Activated naive CD4-positive, alpha-beta T cell treated with anti-CD3 and anti-CD28 coated beads, Interleukin-2, amount 10 ng/mL, durations not matched to agents 7 days and 5 days (primary cell): ENCODE results near the gene PITPNC1.
"Not testable (repeated sequence)": the region's sequence is repeated elsewhere in the genome, so short reads cannot be mapped to it uniquely, and the experiment has no call there.

ENCODE experiments used
- CTCF ChIA-PET: fragments of 350-600 bp; sonication (Branson Sonifier 250); formaldehyde crosslinking; loops from one replicate; lab custom pipeline; 2021; ENCODE audit warnings: antibody characterized with exemption; lab: Charles Lee
- DNase-seq: peaks from one replicate; pipeline ENCODE4 v3.0.0-alpha.2; 2020
- H3K27ac Mint-ChIP-seq: one replicate; pipeline ENCODE4 v1.8.0; 2021; ENCODE audit warnings: mild to moderate bottlenecking, moderate library complexity, mixed read lengths
- H3K27me3 Mint-ChIP-seq: one replicate; pipeline ENCODE4 v1.8.0; 2021; ENCODE audit warnings: mild to moderate bottlenecking, mixed read lengths
- H3K36me3 Mint-ChIP-seq: one replicate; pipeline ENCODE4 v1.8.0; 2021; ENCODE audit warnings: mixed read lengths
- H3K4me1 Mint-ChIP-seq: one replicate; pipeline ENCODE4 v1.8.0; 2021; ENCODE audit warnings: mixed read lengths
- H3K4me3 Mint-ChIP-seq: one replicate; pipeline ENCODE4 v1.8.0; 2021; ENCODE audit warnings: mild to moderate bottlenecking, moderate library complexity, mixed read lengths
- H3K9me3 Mint-ChIP-seq: one replicate; pipeline ENCODE4 v1.8.0; 2021; ENCODE audit warnings: mixed read lengths

Gene PITPNC1

DNA sequence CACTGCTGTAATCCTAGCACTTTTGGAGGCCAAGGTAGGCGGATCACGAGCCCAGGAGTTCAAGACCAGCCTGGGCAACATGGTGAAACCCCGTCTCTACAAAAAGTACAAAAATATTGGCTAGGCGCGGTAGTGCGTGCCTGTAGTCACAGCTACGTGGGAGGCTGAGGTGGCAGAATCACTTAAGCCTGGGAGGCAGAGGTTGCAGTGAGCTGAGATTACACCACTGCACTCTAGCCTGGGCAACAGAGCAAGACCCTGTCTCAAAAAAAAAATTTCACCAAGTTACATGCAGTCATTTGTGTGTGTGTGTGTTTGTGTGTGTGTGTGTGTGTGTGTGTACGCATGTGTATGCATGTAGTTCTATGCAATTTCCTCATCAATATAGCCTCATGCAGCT lies 325.8 kb downstream of the PITPNC1 start:
- H3K27ac Mint-ChIP-seq, H3K36me3 Mint-ChIP-seq, H3K4me1 Mint-ChIP-seq, CTCF ChIA-PET, H3K9me3 Mint-ChIP-seq, DNase-seq, H3K4me3 Mint-ChIP-seq: not testable (repeated sequence)
- H3K27me3 Mint-ChIP-seq = peaks cover 19% of the 10 kb centered on the region

DNA sequence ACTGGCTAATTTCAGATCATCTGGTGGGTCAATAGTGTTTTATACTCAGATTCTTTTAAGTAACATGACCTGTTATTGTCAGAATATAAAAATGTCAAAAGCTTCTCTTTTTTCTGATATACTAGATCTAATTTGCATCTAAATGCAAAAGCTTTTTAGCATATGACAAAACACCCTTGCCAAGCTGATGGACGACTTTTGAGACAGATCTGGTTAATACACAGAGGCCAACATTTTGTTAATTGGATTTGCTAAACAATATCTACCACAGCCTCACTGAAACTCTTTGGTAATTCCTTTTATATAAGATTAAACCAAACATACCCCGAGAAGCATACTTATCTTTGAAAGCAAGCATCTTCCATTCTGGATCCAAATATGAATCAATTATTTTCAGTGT lies 330.4 kb downstream of the PITPNC1 start:
- DNase-seq = no peak
- Mint-ChIP-seq H3K27me3 (peaks cover 34% of the 10 kb centered on the region), H3K4me3 (no peak overlapping the region), H3K4me1 (no peaks in the 10 kb centered on the region), H3K36me3 (no peaks in the 10 kb centered on the region), H3K27ac (no peak overlapping the region), H3K9me3 (no peaks in the 10 kb centered on the region)
- CTCF ChIA-PET = interaction anchor here (0.7 to 2.2 kb wide), 2 partner anchors 101 to 332 kb away, joined by 4 to 6 read pairs; no protein-coding TSS in a partner anchor

- H3K4me1 Mint-ChIP-seq = no peaks in the 10 kb centered on the region
- CTCF ChIA-PET = interaction anchor here (0.8 to 2.2 kb wide), 2 partner anchors 9 to 333 kb away, joined by 4 to 6 read pairs; partner anchors contain the start of gene NOL11
- no peaks in the 10 kb centered on the region for H3K9me3 Mint-ChIP-seq
- no peaks in the 10 kb centered on the region for H3K36me3 Mint-ChIP-seq
- peaks cover 35% of the 10 kb centered on the region for H3K27me3 Mint-ChIP-seq
- DNase-seq = no peak
- no peak overlapping the region for H3K4me3 Mint-ChIP-seq
- no peak overlapping the region for H3K27ac Mint-ChIP-seq
Measured at GRCh38 chr17:67708378-67708777, 331.3 kb downstream of the PITPNC1 start.

DNA sequence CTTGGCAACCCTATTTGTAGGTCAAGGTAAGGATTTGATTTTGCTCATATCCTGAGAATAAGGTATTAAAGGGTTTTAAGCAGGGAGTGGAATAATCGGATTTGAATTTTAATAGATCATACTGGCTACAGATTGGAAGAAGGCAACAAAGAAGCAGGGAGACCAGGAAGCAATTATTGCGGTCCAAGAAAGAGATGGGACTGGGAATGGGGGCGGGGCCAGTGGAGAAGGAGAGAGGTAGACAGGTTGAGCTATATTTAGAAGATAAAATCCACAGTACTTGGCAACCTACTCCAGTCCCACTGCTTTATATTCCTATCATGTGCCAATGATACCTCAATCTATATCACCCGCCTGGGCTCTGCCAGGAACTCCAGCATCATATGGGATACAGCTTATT lies 334.8 kb downstream of the PITPNC1 start:
- peaks cover 5% of the 10 kb centered on the region for H3K4me1 Mint-ChIP-seq
- DNase-seq = no peak
- no peaks in the 10 kb centered on the region for H3K9me3 Mint-ChIP-seq
- no peak overlapping the region for H3K4me3 Mint-ChIP-seq
- no peak overlapping the region for H3K27ac Mint-ChIP-seq
- CTCF ChIA-PET = no interaction called here
- peaks cover 25% of the 10 kb centered on the region for H3K27me3 Mint-ChIP-seq
- peaks cover 2% of the 10 kb centered on the region for H3K36me3 Mint-ChIP-seq

DNA sequence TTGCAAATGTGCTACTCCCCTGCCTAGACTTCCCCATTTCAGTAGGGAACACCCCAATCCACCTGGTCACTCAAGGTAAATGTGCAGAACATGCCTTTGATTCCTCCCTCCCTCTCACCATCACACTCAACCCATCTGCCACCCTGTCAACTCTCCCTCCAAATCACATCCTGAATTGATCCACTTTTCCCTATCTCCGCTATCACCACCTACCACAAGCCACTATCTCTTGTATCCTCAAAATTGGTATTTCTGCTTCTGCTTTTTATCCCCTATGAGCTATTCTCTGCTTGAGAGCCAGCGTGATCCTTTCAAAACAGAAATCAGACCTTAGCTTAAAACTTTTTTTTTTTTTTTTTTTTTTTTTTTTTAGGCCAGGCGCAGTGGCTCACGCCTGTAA lies 335.3 kb downstream of the PITPNC1 start:
- no peak for DNase-seq
- Mint-ChIP-seq H3K4me3 (no peak overlapping the region), H3K4me1 (peaks cover 9% of the 10 kb centered on the region), H3K9me3 (no peaks in the 10 kb centered on the region), H3K27me3 (peaks cover 25% of the 10 kb centered on the region), H3K27ac (no peak overlapping the region), H3K36me3 (peaks cover 2% of the 10 kb centered on the region)
- CTCF ChIA-PET = no interaction called here

DNA sequence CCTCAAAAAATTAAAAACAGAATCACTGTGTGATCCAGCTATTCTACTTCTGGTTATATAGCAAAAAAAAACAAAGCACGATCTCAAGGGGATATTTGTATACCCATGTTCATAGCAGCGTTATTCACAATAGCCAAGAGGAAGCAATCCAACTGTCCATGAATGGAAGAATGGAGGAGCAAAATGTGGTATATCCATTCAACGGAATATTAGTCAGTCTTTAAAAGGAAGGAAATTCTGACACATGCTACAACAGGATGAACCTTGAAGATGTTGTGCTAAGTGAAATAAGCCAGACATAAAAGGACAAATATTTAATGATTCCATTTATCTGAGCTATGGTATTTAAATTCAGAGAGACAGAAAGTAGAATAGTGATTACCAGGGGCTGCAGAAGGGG lies 336.1 kb downstream of the PITPNC1 start:
- peaks cover 4% of the 10 kb centered on the region for H3K36me3 Mint-ChIP-seq
- peaks cover 17% of the 10 kb centered on the region for H3K27me3 Mint-ChIP-seq
- CTCF ChIA-PET = no interaction called here
- no peak overlapping the region for H3K27ac Mint-ChIP-seq
- H3K9me3 Mint-ChIP-seq = no peaks in the 10 kb centered on the region
- no peak for DNase-seq
- no peak overlapping the region for H3K4me3 Mint-ChIP-seq
- H3K4me1 Mint-ChIP-seq = peaks cover 9% of the 10 kb centered on the region

GRCh38 chr17:67716405-67716798 lies 339.3 kb downstream of the PITPNC1 start:
- Mint-ChIP-seq H3K27ac (peak overlapping the region; percentile 98), H3K36me3 (peaks cover 17% of the 10 kb centered on the region), H3K27me3 (peaks cover 5% of the 10 kb centered on the region), H3K9me3 (no peaks in the 10 kb centered on the region), H3K4me3 (peak overlapping the region; percentile 92), H3K4me1 (peaks cover 28% of the 10 kb centered on the region)
- CTCF ChIA-PET = interaction anchor here (1.1 kb wide), 1 partner anchor 342 kb away, joined by 3 read pairs; no protein-coding TSS in a partner anchor
- DNase-seq = no peak

DNA sequence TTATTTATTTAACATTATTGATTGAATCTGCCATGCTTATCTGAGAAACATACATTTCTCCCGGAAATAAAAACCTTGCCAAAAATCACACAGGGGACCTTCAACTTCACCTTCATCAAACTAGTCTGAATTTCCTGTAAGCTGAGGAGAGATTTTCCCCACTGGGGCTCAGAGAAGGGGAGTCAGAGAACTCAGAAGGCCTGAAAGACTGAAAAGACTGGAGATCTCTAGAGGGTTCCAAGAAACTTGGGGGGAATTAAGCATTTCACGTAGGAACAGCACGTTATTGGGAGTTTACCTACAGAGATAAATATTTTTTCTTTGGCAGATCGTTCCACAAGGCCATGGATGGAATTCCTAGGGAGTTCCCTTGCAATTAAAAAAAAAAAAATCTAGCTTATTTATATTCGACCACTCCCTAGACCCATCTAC lies 340.1 kb downstream of the PITPNC1 start:
- Mint-ChIP-seq H3K36me3 (peaks cover 25% of the 10 kb centered on the region), H3K4me3 (peak overlapping the region; percentile 92), H3K27ac (peak overlapping the region; percentile 98), H3K9me3 (no peaks in the 10 kb centered on the region), H3K4me1 (peaks cover 36% of the 10 kb centered on the region), H3K27me3 (peaks cover 3% of the 10 kb centered on the region)
- CTCF ChIA-PET = interaction anchor here (0.6 to 2.0 kb wide), 3 partner anchors 9 to 342 kb away, joined by 3 to 4 read pairs (median 3); no protein-coding TSS in a partner anchor
- no peak for DNase-seq

DNA sequence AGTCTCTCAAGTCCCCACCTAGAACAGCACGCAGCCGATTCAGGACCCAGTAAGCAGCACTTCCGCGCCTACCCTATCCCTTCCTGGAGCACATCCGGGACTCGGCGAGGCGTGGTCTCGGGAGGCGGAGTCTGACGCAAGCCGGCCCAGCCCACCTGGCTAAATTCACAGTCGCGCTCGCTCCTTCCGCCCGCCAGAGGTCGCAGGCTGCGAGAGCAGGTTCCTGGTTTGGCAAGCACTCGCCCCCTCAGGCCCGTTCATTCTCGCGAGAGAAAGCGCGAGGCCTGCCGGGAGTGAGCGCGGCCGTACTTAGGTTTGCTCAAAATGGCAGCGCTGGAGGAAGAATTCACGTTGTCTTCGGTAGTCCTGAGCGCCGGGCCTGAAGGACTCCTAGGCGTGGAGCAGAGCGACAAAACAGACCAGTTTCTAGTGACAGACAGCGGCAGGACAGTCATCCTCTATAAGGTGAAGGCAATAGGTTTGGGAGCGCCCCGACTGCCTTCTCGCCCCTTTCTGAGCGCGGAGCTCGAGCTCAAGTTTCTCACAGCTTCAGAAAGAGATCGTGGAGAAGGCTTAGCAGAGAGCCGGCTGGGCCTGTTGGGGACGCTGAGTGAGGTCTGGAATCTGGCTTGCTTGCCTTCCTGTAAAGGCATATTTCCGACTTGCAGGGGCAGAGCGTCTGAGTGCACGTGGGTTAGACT lies 340.7 kb downstream of the PITPNC1 start, which contains the start of gene NOL11:
Gene NOL11, plus strand, starts transcription at position 313 of the 701 bp plus-strand sequence. Its CDS starts 12 bp downstream, at position 325.
- CTCF ChIA-PET = interaction anchor here (0.6 to 2.0 kb wide), 5 partner anchors 9 to 343 kb away, joined by 3 to 6 read pairs (median 4); partner anchors contain the start of gene BPTF
- peak within 1 kb of the TSS; percentile 98 for H3K27ac Mint-ChIP-seq
- peak within 1 kb of the TSS; percentile 92 for H3K4me3 Mint-ChIP-seq
- H3K27me3 Mint-ChIP-seq = no peaks in the 10 kb centered on the region
- no peaks in the 10 kb centered on the region for H3K9me3 Mint-ChIP-seq
- peak; percentile 100 for DNase-seq
- peaks cover 36% of the 10 kb centered on the region for H3K4me1 Mint-ChIP-seq
- peaks cover 28% of the 10 kb centered on the region for H3K36me3 Mint-ChIP-seq

DNA sequence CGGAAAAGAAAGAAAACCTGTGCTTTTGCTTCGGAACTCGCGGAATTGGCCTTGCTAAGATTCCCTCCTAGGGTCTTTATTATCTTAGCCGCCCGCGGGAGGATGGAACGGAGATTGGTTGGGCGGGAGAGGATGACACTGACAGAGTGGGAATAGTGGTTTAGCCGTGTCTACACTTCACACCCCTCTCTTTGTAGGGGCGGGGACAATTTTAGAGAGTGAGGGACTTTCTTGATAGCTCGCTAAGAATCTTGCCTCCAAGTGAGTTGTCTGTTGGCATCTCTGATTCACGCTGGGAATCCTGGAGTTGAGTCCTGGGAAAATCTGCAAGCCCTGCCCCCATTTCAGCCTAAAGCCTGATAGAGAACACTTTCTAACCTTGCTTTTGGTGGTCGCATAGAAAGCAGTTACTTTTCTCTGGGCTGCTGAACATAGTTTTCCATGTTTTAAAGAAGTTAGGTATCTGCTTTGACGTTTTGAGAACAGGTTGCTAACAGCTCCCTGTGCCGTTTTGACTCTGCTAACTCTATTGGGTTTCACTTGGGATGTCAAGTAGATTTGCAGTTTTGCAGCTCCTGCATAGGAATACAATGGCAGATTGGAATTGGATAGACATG lies 341.4 kb downstream of the PITPNC1 start:
- CTCF ChIA-PET = interaction anchor here (1.0 to 2.0 kb wide), 4 partner anchors 10 to 344 kb away, joined by 3 to 6 read pairs (median 4); partner anchors contain the start of gene BPTF
- no peaks in the 10 kb centered on the region for H3K9me3 Mint-ChIP-seq
- peaks cover 29% of the 10 kb centered on the region for H3K36me3 Mint-ChIP-seq
- DNase-seq = no peak
- H3K27me3 Mint-ChIP-seq = no peaks in the 10 kb centered on the region
- H3K4me3 Mint-ChIP-seq = peak overlapping the region; percentile 92
- peaks cover 36% of the 10 kb centered on the region for H3K4me1 Mint-ChIP-seq
- peak overlapping the region; percentile 98 for H3K27ac Mint-ChIP-seq

DNA sequence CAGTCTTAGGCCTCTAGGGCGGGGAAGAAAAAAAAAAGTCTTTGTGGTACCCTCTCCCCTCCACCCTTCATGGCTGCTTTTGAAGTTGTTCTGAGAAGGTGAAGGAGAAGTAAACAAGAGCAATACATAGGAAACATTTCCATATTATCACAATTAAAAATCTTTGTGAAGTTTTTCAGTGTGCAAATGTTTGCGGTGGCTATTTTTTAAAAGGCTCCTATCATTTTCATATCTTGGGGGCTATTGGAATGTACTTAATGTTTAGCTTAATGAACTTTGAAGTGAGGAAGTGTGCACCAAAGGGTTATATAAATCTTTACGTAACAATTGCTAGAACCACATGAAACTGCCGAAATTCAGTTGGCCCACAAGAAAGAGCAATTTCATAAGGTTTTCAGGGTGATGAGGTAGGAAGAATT lies 348.3 kb downstream of the PITPNC1 start:
- CTCF ChIA-PET = no interaction called here
- Mint-ChIP-seq H3K9me3 (no peaks in the 10 kb centered on the region), H3K36me3 (peaks cover 73% of the 10 kb centered on the region), H3K4me3 (peak overlapping the region; percentile 48), H3K27ac (peak overlapping the region; percentile 99), H3K4me1 (peaks cover 60% of the 10 kb centered on the region), H3K27me3 (no peaks in the 10 kb centered on the region)
- peak; percentile 36 for DNase-seq

DNA sequence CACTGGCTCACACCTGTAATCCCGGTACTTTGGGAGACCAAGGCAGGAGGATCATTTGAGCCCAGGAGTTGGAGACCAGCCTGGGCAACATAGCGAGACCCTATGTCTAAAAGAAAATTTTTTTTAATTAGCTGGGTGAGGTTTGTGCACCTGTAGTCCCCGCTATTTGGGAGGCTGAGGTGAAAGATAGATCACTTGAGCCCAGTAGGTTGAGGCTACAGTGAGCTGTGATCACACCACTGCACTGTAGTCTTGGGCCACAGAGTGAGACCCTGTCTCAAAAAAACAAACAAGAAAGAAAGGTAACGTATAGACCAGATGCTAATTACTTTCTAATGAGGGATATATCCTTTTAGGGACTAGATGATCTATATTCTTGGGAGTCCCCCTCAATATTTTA lies 348.7 kb downstream of the PITPNC1 start:
- H3K27me3 Mint-ChIP-seq = no peaks in the 10 kb centered on the region
- DNase-seq = no peak
- CTCF ChIA-PET = no interaction called here
- peaks cover 57% of the 10 kb centered on the region for H3K4me1 Mint-ChIP-seq
- H3K36me3 Mint-ChIP-seq = peaks cover 75% of the 10 kb centered on the region
- peak overlapping the region; percentile 99 for H3K27ac Mint-ChIP-seq
- H3K4me3 Mint-ChIP-seq = peak overlapping the region; percentile 48
- no peaks in the 10 kb centered on the region for H3K9me3 Mint-ChIP-seq

GRCh38 chr17:67727152-67728039 lies 350.3 kb downstream of the PITPNC1 start:
- H3K4me3 Mint-ChIP-seq, H3K27me3 Mint-ChIP-seq, DNase-seq, CTCF ChIA-PET, H3K9me3 Mint-ChIP-seq: not testable (repeated sequence)
- H3K27ac Mint-ChIP-seq = peak overlapping the region; percentile 99
- peaks cover 70% of the 10 kb centered on the region for H3K36me3 Mint-ChIP-seq
- peaks cover 49% of the 10 kb centered on the region for H3K4me1 Mint-ChIP-seq

DNA sequence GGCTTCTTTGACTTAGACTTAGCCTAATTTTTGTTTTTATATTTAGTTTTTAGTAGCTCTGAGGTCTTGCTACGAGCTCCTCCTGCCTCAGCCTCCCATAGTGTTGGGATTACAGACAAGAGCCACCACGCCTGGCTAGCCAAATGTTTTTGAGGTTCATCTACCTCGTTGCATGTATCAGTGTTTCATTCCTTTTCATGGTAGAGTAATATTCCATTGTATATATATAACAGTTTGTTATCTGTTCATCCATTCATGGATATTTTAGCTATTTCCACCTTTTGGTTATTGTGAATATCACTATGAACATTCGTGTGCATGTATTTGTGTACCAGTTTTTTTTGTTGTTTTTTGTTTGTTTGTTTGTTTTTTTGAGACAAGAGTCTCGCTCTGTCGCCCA lies 352.8 kb downstream of the PITPNC1 start:
- peak overlapping the region; percentile 5 for H3K27ac Mint-ChIP-seq
- DNase-seq = no peak
- H3K36me3 Mint-ChIP-seq = peaks cover 73% of the 10 kb centered on the region
- CTCF ChIA-PET = no interaction called here
- no peak overlapping the region for H3K4me3 Mint-ChIP-seq
- H3K27me3 Mint-ChIP-seq = no peaks in the 10 kb centered on the region
- peaks cover 45% of the 10 kb centered on the region for H3K4me1 Mint-ChIP-seq
- no peaks in the 10 kb centered on the region for H3K9me3 Mint-ChIP-seq
